ELF-1 (cell line): ENCODE data around the gene HNRNPH2.

Source experiments
- DNase-seq: peaks from one replicate; pipeline ENCODE4 v3.0.0-alpha.2; 2016; ENCODE audit warnings: low read depth, low spot score

Gene HNRNPH2

GRCh38 chrX:101407748-101408531 is at the start of gene HNRNPH2, which contains the start of gene GLA:
Gene HNRNPH2, plus strand, starts transcription at chrX:101408222. Its CDS starts 3,767 bp downstream, at chrX:101411989.
Gene GLA, minus strand, starts transcription at chrX:101407925. Its CDS starts 22 bp downstream, at chrX:101407903.
- peak; percentile 99 for DNase-seq

GRCh38 chrX:101359966-101360365 is 48.1 kb upstream of the HNRNPH2 start:
- no peak for DNase-seq

GRCh38 chrX:101360390-101360789 is 47.6 kb upstream of the HNRNPH2 start:
- DNase-seq, result no peak

DNA sequence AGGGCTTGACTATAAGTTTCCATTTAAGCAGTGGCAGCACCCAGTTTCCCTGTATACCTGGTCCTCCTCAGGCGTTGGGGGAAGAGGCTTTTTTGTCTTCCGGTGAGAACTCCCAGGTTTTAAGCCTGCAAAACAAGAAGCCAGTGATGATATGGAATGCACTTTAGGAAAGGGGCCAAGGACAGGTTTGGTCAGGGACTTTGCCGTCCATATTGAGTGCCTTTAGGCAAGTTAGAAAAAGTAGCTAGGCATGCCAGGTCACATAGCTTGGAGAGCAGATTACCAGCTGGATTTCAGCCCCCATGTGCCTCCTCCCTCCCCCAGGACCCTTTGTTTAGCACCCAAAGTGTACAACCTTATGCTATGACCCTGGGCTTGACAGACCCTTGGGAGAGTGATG is 45.9 kb upstream of the HNRNPH2 start:
- peak; percentile 59 for DNase-seq

DNA sequence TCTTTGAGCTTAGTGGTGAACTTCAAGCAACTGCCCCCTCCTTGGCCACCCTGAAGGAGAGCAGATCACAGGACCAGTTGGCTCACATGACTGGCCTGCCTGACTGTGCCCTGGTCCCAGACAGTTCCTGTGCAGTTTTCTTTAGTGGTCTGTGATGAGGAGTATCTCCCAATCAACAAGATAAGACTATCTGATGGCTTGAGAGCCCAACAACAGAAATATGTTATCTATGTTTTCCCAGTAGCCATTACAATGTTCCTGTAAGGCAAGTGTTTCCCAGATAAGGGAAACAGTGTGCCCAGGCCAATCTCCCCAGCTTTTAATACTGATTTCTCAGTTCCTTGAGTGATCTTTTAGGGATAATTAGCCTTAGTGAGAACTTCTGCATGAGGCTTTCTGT is 45.3 kb upstream of the HNRNPH2 start:
- DNase-seq, result peak; percentile 38

DNA sequence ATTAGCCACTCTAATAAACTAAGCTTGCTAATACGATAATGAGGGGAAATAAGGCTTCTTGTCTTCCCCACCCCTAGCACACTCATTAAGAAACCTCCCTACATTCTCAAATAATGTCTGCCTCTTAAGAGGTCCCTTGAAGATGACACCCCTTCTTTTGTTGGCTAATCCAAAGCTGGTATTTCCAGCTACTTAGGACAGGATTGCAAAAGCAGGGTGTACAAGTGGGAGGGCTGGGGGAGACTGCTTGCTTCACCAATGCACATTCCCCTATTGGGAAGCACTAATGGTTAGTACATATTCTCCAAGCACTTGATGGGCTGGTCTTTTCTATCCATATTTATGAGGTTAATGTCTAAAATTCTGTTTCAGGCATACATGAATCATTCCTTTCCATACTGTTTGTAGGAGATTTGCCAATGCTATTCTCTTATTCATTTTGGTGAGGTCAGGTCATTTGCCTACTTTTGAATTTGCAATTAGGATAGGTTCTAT is 42.7 kb upstream of the HNRNPH2 start:
- no peak for DNase-seq

DNA sequence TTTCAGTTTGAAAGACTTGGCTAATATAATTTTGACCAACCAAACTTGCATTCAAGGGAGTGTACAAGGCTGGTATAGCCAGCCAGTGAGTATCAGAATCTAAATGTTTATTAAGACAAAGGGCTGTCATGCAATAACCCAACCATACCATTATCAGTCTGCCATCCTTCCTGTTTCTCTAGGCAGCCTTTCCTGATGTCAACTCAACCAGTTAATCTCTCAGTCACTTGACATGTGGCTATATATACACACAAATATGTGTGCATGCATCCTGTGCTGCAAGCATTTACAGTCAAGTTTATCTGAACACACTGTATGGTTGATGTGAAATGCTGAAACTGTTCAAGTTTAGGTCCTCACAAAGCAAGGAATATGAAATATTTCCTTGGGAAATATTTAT is 39.2 kb upstream of the HNRNPH2 start:
- no peak for DNase-seq

DNA sequence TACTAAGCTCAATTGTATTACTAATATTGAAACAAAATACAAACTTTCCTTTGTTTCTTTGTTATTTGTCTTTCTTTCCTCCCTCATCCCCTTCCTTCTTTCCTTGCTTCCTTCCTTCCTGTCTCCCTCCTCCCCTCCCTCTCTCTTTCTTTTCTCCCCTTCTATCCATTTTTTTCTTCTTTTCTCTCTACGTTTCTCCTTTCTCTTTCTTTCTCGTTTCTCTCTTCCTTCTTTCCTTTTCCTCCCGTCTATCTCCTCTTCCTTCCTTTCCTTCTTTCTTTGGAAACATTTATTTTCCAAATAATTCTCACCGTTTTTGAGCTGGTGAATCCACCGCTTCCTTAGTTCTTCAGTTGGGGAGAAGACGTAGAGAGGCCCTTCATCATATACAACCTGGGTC is 38.3 kb upstream of the HNRNPH2 start:
- DNase-seq, result no peak

GRCh38 chrX:101370888-101371504 is 37.0 kb upstream of the HNRNPH2 start:
- no peak for DNase-seq

- DNase-seq, result no peak
Measured at GRCh38 chrX:101377547-101377946, 30.5 kb upstream of the HNRNPH2 start.

- no peak for DNase-seq
Measured at GRCh38 chrX:101383679-101384205, 24.3 kb upstream of the HNRNPH2 start.

DNA sequence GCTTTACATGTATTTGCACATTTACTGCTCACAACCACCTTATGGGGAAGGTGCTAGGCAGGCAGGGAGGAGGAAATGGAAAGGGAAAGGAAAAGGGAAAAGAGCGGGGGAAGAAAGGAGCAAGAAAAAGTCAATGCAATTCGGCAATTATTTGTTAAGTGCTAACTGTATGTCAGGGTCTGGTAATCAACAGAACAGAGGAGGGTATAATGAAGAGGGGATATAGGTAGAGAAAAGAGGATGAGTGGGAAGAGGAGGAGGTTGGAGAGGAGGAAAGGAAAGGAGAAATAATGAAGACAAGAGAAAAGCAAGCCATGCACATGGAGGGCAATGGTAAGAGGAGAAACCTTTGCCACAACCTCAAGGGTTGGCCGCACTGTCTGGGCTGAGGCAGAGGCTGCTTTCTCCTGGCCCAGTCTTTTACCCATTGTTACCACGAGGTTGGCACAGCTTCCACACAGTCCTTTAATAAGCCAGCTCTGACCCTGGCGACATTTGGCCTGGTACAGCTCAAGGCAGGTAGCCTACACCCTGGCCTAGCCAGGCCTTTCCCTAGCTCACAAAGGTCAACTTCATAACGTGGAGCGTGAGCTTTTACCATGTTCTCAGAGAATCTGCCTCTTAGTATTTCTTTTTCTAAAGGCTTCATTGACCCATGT is 22.9 kb upstream of the HNRNPH2 start:
- DNase-seq, result no peak

- DNase-seq, result no peak
Measured at GRCh38 chrX:101385795-101386541, 22.1 kb upstream of the HNRNPH2 start, which contains the start of gene BTK. Gene BTK, minus strand, starts transcription at chrX:101386191. Its CDS starts 10,907 bp downstream, at chrX:101375284.

- no peak for DNase-seq
Measured at GRCh38 chrX:101386542-101386885, 21.5 kb upstream of the HNRNPH2 start.

DNA sequence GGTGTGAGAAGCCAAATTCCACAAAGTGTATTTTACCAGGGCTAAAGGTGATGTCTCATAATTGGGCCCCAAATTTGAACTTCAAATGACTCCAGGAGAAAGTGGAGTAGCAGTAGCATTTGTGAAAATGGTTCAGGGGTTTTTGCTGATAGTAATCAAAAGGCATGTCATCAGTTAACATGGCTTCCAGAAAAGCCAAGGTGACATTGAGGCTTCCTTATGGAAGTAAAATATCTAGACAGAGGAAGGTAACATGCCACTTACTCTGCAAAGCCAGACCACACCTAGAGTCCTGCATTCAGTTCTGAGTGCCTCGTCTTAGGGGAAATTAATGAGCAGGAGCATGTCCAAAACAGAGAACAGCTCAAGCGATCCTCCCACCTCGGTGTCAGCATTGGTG is 19.4 kb upstream of the HNRNPH2 start:
- DNase-seq, result no peak

- peak; percentile 97 for DNase-seq
Measured at GRCh38 chrX:101390664-101391525, 17.1 kb upstream of the HNRNPH2 start, which contains the start of gene RPL36A. Gene RPL36A, plus strand, starts transcription at chrX:101391011. Its CDS starts 33 bp downstream, at chrX:101391044.

- DNase-seq, result no peak
Measured at GRCh38 chrX:101391831-101392230, 16.2 kb upstream of the HNRNPH2 start.

GRCh38 chrX:101393530-101394305 is 14.3 kb upstream of the HNRNPH2 start:
- no peak for DNase-seq

DNA sequence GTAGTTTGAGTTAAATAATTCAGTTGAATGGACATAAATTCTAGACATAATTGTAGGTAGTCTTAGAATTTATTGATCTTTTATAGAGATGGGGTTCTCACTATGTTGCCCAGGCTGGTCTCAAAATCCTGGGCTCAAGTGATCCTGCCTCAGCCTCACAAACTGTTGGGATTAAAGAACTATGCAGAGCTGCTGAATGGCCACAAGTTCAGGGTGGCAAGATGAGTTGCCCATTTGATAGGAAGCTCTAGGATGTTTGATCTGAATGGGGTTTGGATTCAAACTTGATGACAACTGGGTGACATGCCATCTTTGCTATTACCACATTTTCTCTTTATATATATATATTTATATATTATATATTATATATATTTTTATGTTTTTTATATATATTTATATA is 13.7 kb upstream of the HNRNPH2 start:
- DNase-seq, result no peak

GRCh38 chrX:101395789-101396188 is 12.2 kb upstream of the HNRNPH2 start:
- DNase-seq, result no peak
